HG03159 (cell line): ENCODE measurements around the gene ZBTB44.
A peak's percentile ranks its signal among the peaks of the same experiment; 100 is the strongest.
"Not testable (repeated sequence)": the region's sequence is repeated elsewhere in the genome, so short reads cannot be mapped to it uniquely, and the experiment has no call there.

ENCODE experiments used
- ATAC-seq: cut with Tn5 transposase; IDR thresholded peaks from one replicate; pipeline ENCODE4 v1.9.1; 2021; ENCODE audit warnings: mild to moderate bottlenecking, moderate library complexity; ENCODE audit not compliant: unreplicated experiment

The ZBTB44 gene

GRCh38 chr11:130314750-130315285, at the start of gene ZBTB44:
Gene ZBTB44 (minus strand): TSS chr11:130314917. CDS start chr11:130261873, 53,044 bp downstream.
- ATAC-seq = peak; percentile 73

GRCh38 chr11:130359419-130359818, 44.7 kb upstream of the ZBTB44 start:
- no peak for ATAC-seq

GRCh38 chr11:130358398-130358797, 43.7 kb upstream of the ZBTB44 start:
- no peak for ATAC-seq

- ATAC-seq = no peak
Measured at GRCh38 chr11:130347261-130347660, 32.5 kb upstream of the ZBTB44 start.

GRCh38 chr11:130344841-130345240, 30.1 kb upstream of the ZBTB44 start:
- no peak for ATAC-seq

GRCh38 chr11:130340671-130341319, 26.1 kb upstream of the ZBTB44 start:
- ATAC-seq = peak; percentile 53

- ATAC-seq = no peak
Measured at GRCh38 chr11:130338667-130339066, 23.9 kb upstream of the ZBTB44 start.

GRCh38 chr11:130337281-130338089, 22.8 kb upstream of the ZBTB44 start:
- ATAC-seq = no peak

GRCh38 chr11:130331397-130331796, 16.7 kb upstream of the ZBTB44 start:
- not testable (repeated sequence) for ATAC-seq

GRCh38 chr11:130330101-130330684, 15.5 kb upstream of the ZBTB44 start:
- no peak for ATAC-seq

GRCh38 chr11:130328420-130328819, 13.7 kb upstream of the ZBTB44 start:
- no peak for ATAC-seq

GRCh38 chr11:130327716-130328115, 13.0 kb upstream of the ZBTB44 start:
- no peak for ATAC-seq

- ATAC-seq = no peak
Measured at GRCh38 chr11:130325691-130326090, 11.0 kb upstream of the ZBTB44 start.

GRCh38 chr11:130323452-130324450, 9.0 kb upstream of the ZBTB44 start:
- no peak for ATAC-seq

- no peak for ATAC-seq
Measured at GRCh38 chr11:130322126-130322525, 7.4 kb upstream of the ZBTB44 start.

GRCh38 chr11:130318031-130318673, 3.4 kb upstream of the ZBTB44 start:
- ATAC-seq = no peak

GRCh38 chr11:130315354-130315970, 745 bp upstream of the ZBTB44 start:
- ATAC-seq = peak; percentile 7

GRCh38 chr11:130314184-130314749, 450 bp downstream of the ZBTB44 start:
- ATAC-seq = peak; percentile 52
